AG10803 (cell line): ENCODE results near the gene DEAF1.
A peak's percentile ranks its signal among the peaks of the same experiment; 100 is the strongest.

Source experiments
- DNase-seq: peaks from one replicate; pipeline ENCODE4 v3.0.0; 2010; ENCODE audit warnings: low read depth
- H3K4me3 ChIP-seq: 2 replicates; pipeline ENCODE4 v1.5.1; 2011; ENCODE audit warnings: mild to moderate bottlenecking, low read length, control low read depth
- TF ChIP-seq, protein P1 (sequence below): conservative IDR thresholded peaks from 2 replicates; pipeline ENCODE4 v1.5.1; 2011; ENCODE audit warnings: mild to moderate bottlenecking, low read length, control low read depth, inconsistent platforms

The DEAF1 gene

DNA sequence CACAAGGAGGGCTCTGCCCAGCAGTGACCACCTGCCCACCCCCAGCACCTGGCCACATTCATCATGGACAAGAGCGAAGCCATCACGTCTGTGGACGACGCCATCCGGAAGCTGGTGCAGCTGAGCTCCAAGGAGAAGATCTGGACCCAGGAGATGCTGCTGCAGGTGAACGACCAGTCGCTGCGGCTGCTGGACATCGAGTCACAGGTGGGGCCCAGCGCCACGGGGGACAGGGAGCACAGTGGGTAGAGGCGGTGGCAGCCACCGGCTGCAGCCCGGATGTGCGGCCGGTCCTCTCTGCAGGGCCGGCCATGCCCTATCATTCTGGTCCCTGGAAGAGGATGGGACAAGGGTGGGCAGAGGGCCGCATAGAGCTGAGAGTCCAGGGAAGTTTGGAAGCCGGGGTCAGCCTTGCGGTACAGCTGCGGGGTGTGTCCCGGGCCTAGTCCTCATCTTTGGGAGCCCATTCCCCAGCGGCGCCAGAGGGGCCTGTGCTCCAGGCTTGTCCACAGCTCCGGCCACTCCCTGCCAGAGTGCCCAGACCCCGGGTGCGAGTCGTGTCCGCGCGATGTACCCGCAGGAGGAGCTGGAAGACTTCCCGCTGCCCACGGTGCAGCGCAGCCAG, 25.1 kb upstream of the DEAF1 start:
- no peak overlapping the region for H3K4me3 ChIP-seq
- TF ChIP-seq, protein P1, sequence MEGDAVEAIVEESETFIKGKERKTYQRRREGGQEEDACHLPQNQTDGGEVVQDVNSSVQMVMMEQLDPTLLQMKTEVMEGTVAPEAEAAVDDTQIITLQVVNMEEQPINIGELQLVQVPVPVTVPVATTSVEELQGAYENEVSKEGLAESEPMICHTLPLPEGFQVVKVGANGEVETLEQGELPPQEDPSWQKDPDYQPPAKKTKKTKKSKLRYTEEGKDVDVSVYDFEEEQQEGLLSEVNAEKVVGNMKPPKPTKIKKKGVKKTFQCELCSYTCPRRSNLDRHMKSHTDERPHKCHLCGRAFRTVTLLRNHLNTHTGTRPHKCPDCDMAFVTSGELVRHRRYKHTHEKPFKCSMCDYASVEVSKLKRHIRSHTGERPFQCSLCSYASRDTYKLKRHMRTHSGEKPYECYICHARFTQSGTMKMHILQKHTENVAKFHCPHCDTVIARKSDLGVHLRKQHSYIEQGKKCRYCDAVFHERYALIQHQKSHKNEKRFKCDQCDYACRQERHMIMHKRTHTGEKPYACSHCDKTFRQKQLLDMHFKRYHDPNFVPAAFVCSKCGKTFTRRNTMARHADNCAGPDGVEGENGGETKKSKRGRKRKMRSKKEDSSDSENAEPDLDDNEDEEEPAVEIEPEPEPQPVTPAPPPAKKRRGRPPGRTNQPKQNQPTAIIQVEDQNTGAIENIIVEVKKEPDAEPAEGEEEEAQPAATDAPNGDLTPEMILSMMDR, result no peak
- DNase-seq, result no peak

DNA sequence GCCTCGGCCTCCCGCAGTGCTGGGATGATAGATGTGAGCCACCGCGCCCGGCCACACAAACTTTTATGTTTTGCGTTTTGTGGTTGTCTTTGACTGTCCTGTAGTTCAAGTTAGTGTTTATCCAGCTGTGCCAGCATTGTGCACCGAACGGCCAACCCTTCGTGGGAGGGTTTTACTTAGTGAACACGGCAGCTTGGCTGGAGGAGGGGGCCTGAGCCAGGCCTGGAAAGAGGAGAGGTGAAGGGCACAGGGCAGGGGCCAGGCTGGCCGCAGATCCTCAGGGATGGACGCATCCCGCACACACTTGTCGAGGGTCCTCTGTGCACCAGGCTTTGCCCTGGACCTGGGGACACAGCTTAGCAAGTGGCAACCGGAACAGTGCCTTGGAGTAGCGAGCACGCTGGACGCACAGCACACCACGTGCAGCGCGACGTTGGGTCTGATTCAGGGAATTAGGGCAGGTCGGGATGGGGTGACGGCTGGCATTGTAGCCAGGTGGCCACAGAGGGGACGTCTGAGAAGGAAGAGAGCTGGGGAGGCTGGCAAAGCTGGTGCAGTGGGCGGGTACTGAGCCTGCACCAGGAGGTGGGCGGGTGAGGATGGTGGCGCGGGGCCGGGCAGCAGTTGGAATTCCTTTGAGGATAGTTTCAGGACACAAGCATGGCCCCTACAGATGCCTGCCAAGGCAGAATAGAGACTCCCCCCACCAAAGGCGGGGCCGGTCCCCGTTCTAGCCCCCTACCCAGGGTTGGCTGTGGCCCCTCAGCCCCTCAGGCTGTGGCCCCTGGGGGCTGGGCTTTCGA, 24.4 kb upstream of the DEAF1 start:
- TF ChIP-seq, protein P1, result no peak
- no peak overlapping the region for H3K4me3 ChIP-seq
- no peak for DNase-seq

DNA sequence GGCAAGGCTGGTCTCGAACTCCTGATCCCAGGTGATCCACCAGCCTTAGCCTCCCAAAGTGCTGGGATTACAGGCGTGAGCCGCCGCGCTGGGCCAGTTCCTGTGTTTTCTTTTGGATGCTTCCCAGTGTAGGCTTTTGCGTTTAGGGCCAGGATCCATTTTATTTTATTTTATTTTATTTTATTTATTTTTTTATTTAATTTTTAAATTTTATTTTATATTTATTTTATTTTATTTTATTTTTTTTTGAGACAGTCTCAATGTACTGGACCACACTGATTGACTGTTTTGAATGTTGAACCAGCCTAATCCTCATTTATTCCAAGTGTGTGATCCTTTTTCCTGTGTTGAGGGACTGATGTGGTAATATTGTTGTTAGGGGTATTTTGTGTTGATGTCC, 19.4 kb upstream of the DEAF1 start:
- TF ChIP-seq, protein P1, result no peak
- no peak for DNase-seq
- no peak overlapping the region for H3K4me3 ChIP-seq

DNA sequence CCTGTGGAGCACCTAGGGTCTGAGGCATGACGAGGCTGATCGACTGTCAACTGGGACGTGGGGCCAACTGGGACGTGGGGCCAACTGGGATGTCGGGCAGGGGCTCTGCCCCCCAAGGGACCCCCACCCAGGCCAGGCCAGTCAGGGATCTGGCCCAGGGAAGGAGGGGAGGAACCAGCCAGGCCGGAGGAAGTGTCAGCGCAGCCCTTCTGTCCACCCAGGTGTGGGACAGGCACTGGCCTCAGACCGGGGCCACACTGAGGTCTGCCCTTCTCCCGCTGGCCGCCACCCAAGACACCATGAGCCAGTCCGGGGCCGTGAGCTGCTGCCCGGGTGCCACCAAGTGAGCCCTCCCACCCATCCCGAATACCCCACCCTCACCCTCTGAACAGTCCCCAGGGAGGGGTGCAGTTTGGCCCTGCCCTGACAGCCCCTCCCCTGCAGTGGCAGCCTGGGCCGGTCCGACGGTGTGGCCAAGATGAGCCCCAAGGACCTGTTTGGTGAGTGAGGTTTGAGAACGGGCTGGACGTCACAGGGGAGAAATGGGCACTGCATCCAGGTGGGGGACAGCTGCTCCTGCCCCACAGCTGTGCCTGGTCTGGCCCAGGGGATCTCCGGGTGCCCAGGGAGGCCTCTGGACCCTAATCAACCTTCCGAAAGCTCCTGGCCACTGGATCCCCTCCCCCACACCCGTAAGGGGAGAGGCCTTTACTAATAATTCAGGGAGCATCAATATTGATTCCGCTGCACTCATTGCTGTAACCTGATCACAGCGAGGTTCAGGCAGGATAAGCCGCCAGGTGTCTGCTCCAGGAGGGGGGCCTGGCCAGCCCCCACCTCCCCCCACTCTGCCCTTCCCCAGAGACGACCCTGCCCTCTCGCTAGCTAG, 14.3 kb upstream of the DEAF1 start:
- DNase-seq, result no peak
- TF ChIP-seq, protein P1, result no peak
- no peak overlapping the region for H3K4me3 ChIP-seq

DNA sequence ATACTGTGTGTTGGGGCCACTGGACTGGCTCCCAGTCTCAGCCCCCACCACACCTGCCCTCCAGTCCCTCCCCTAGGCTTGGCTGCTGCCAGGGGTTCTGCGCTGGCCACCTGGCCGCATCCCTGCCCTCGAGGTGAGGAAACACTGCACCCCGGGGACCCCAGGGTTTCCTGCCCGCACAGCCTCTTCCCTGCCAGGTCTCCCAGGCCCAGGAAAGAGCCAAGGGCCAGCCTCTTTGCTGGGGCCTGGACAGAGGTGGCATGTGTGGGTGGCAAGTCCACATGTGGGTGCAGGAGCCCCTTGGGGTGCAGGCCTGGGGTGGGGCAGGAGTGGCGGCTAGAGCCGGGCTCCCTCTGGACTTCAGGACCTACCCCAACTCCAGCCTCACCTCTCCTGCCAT, 13.5 kb upstream of the DEAF1 start:
- TF ChIP-seq, protein P1, result no peak
- DNase-seq, result no peak
- H3K4me3 ChIP-seq, result no peak overlapping the region

DNA sequence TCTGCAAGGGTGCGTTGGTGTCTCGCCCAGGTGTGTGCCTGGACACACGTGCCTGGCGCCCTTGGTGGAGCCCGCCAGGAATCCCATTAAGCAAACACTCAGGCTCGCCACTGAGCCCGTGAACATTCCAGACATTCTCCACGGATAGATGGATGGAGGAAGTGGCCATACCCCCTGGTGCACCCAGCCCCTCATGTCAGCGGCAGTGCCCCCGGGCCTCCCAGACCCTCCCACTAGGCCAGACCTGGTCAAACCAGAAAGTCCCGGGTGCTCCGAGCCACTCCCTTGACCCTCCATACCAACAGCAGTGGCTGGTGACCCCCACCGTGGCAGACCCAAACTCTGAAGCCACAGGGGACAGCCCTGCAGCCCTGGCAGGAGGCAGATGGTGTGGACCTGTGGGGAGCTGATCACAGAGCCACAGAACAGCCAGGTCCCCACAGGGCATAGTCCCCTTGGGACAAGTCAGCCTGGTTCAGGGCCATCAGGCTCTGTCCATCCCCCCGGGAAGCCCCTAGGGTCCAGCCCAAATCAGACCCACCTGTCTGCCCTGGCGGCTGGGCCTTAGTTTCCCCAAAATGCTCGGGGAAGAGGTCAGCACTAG, 12.9 kb upstream of the DEAF1 start:
- TF ChIP-seq, protein P1, result no peak
- H3K4me3 ChIP-seq, result peak overlapping the region; percentile 89
- no peak for DNase-seq
